Muscle of arm (tissue), 12 donors: ENCODE measurements around the gene NANS. TPM values are rescaled to one million over a fixed set of nuclear protein-coding genes. Genes with fewer than 3 reads are reported as not detected.
"Not testable (repeated sequence)": the region's sequence is repeated elsewhere in the genome, so short reads cannot be mapped to it uniquely, and the experiment has no call there.

Experiments used
- DNase-seq: peaks from one replicate; pipeline ENCODE4 v3.0.0-alpha.2; 2013
- polyA plus RNA-seq, 12 donors: library from polyadenylated mRNA; unstranded; fragments of 120-200 nt; gene quantifications; one replicate each; pipeline ENCODE4 v1.2.1, GENCODE V29; 2013; ENCODE audit not compliant: insufficient read length in 12 of 12

Gene NANS
- polyA plus RNA-seq, 12 donors: 28.0 to 45.4 (median 33.4) TPM; not detected in 1

DNA sequence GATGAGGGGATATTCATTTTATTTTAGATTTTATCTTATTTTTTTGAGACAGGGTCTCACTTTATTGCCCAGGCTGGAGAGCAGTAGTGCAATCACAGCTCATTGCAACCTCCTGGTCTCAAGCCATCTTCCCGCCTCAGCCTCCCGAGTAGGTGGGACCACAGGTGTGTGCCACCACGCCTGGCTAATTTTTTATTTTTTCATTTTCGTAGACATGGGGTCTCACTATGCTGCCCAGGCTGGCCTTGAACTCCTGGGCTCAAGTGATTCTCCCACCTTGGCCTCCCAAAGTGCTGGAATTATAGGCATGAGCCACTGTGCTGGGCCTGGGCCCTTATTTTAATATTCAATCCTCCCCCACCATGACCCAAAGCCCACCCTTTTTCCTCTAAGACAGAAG is 73.5 kb downstream of the NANS start:
- not testable (repeated sequence) for DNase-seq

DNA sequence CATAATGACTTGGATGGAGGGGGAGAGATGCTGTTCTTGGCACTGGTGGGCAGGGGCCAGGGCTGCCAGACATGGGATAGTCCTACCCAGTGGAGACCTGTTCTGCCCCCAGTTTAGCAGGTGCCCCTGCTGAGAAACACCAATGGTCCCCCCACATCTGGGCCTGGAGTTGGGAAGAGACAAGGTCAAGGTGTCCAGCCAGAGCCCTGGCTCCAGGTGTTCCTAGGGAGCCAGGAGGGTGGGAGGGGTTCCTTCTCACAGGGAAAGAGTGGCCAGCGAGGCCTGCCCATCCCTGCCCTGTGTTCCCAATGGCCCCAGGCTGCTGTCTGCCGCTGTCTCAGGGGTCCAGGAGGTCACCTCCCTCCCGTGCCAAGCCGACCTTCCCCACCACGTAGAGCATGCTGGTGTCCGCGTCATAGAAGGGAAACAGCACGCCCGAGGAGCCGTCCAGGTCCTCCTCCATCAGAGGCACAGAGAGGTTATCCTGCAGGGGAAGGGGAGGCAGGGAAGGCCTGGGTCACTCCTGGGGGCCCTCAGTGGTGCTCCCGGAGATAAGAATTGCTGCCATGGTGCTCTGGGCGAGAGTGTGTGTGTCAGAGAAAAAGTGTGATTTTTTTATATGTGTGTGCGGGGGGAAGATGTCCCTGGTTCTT is 74.2 kb downstream of the NANS start:
- no peak for DNase-seq

DNA sequence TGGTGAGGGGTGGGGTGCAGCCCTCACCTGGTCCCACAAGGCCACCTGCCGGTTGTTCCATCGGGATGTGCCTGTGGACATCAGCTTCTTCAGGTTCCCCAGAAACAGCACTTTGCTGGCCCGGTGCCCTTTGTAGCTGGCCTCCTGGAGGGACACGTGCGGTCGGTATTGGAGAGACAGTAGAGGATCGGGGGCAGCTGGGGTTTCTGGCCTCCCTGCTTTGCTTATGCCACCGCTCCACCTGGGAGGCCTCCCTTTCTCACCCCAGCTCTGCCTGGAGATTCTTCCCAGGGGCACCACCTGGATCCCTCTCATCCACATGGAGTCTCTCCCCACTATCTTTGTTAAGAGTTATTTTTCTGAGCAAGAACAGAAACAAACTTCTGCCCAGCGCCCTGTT is 75.6 kb downstream of the NANS start:
- no peak for DNase-seq

Other genes starting within 250 kb of the NANS start
- gene FOXE1, start 203.5 kb upstream of the NANS start, polyA plus RNA-seq: under 1 TPM in 3 of 12 donors, not detected in 9; 0.08 to 0.12 (median 0.10) TPM
- gene TRMO, start 134.2 kb upstream of the NANS start, polyA plus RNA-seq: 10 to 100 TPM in 8 of 12 donors, 1 to 10 TPM in 3, not detected in 1; 9.4 to 16.3 (median 10.6) TPM
- gene HEMGN, start 118.6 kb upstream of the NANS start, polyA plus RNA-seq: 10 to 100 TPM in 3 of 12 donors, 1 to 10 TPM in 8, not detected in 1; 2.6 to 20.6 (median 4.9) TPM
- 100 to 1,000 TPM in 11 of 12 donors, not detected in 1; 116 to 230 (median 142) TPM for gene ANP32B, start 73.4 kb upstream of the NANS start, polyA plus RNA-seq
- 1 to 10 TPM in 8 of 12 donors, under 1 TPM in 3, not detected in 1; 0.73 to 6.5 (median 1.9) TPM for gene TRIM14, start 62.5 kb downstream of the NANS start, polyA plus RNA-seq
- gene CORO2A, start 135.9 kb downstream of the NANS start, polyA plus RNA-seq: 1 to 10 TPM in 2 of 12 donors, under 1 TPM in 9, not detected in 1; 0.18 to 4.9 (median 0.34) TPM
- gene TBC1D2, start 198.9 kb downstream of the NANS start, polyA plus RNA-seq: 1 to 10 TPM in 11 of 12 donors, not detected in 1; 1.4 to 3.3 (median 2.0) TPM